Prostate gland (tissue), 2 donors: ENCODE results near the gene PAFAH1B1.
"Not testable (repeated sequence)": the region's sequence is repeated elsewhere in the genome, so short reads cannot be mapped to it uniquely, and the experiment has no call there.

ENCODE experiments used
- CTCF ChIP-seq, 4 experiments: fragments of 200-600 bp in 2 of 4; fragments of 450-650 bp in 2 of 4; sonication (generic) in 2 of 4; IDR thresholded peaks; 1 replicate in 3 of 4; 2 replicates in 1 of 4; pipeline ENCODE4 v1.5.1; 2016 to 2019; ENCODE audit warnings: antibody characterized with exemption in 4 of 4, mild to moderate bottlenecking in 2 of 4, moderate library complexity in 2 of 4
- POLR2A ChIP-seq: fragments of 450-650 bp; IDR thresholded peaks from one replicate; pipeline ENCODE4 v1.6.1; 2016; ENCODE audit warnings: antibody characterized with exemption, mild to moderate bottlenecking
- POLR2AphosphoS5 ChIP-seq: sonication (generic); formaldehyde crosslinking; IDR thresholded peaks from one replicate; pipeline ENCODE4 v1.6.1; 2017; ENCODE audit warnings: antibody characterized with exemption

GRCh38 chr17:2652911-2653310 lies 59.5 kb downstream of the PAFAH1B1 start:
- TF ChIP-seq POLR2A; CTCF (IDR thresholded peaks at IDR 0.05); POLR2AphosphoS5: not testable (repeated sequence)
